HG02852 (cell line): ENCODE results near the gene SEPTIN3.
"Not testable (repeated sequence)": the region's sequence is repeated elsewhere in the genome, so short reads cannot be mapped to it uniquely, and the experiment has no call there.

Experiments
- ATAC-seq: cut with Tn5 transposase; IDR thresholded peaks from one replicate; pipeline ENCODE4 v1.9.1; 2021; ENCODE audit warnings: mild to moderate bottlenecking, moderate library complexity; ENCODE audit not compliant: unreplicated experiment

SEPTIN3 gene

GRCh38 chr22:41939981-41940831, 29.0 kb upstream of the SEPTIN3 start:
- ATAC-seq, result peak; percentile 45

DNA sequence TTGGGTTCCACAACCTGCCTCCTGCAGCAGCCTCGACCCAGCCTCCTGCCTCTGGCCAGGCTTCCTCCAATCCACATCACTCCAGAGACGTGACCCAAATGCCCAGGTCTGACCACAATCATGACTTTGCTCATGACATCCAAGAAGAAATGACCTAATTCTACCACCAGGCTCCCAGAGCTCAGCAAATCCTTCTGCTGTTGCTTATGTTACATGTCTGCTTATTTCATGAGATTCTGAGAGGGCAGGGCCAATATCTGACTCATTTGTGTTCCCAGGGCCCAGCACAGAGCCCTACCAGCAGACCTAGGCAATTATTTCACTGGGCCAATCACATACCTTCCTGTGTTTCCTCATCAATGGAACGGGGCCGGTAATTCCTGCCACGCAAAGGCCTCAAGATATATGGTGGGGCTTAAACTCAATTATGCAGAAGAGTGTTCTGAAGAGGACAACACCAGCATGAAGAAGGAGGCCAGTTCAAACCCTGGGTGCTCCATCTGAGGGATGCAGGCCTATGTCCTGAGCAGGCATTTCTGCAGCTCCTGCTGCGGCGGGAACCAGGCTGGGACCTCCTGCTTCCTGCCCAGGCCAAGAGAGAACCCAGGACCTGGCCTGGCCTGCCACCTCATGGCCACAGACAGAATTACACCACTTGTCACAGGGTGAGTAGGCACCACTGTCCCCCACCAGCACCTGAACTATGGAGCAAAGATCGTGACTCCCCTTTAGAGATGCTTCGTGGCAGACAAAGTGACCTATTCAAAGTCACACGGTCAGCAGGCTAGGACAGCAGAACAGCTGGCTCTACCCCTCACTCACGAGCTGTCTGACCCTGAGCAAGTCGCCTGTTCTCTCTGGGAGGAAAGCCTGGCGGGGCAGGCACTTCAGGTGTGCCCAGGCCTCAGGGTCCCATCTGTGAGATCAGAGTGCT, 28.1 kb upstream of the SEPTIN3 start:
- ATAC-seq, result no peak

DNA sequence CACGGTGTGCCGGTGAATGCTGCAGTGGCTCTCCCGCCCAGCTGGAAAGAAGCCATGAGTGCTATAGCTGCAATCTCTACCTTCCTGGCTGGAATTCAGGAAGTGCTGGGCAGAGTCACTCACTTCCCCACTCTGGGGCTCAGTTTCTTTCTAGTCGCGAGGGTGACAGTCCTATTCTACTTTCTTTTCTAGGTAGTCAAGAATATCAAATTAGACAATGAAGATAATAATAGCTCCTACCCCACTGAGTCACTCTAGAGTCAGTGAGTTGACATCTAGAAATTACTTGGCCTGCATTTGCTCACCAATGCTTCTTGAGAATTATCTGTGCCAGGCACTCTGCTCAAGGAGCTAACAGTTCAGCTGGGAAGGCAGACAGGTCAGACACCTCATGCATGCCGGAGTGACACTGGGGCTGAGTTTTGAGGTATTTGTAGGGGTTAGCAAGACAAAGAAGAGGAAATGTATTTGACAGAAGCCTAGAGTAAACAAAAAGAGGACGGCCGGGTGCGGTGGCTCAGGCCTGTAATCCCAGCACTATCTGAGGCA, 25.5 kb upstream of the SEPTIN3 start:
- ATAC-seq, result no peak

- peak; percentile 80 for ATAC-seq
Observed at GRCh38 chr22:41946629-41947423, 22.4 kb upstream of the SEPTIN3 start, which contains the start of gene CENPM. CENPM (minus strand) TSS chr22:41947152; CDS start chr22:41947076, 76 bp downstream.

GRCh38 chr22:41947424-41948080, 21.7 kb upstream of the SEPTIN3 start:
- ATAC-seq, result no peak

DNA sequence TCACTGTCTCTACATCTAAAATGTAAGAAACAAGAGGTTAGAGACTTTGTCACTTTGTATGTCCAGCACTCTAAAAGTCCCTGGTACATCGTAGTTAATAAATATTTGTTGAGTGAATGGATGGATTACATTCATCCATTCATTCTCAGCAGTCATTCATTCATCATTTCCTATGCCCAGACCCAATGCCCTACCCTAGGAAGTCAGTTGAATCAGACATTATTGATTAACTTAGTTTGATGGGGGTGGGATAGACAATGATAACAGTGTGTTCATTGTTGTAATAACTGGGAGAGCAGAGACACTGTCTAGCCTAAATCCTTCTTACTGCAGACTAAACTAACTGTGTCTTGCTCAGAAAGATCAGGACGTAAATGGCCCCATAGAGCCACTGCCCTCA, 21.1 kb upstream of the SEPTIN3 start:
- no peak for ATAC-seq

DNA sequence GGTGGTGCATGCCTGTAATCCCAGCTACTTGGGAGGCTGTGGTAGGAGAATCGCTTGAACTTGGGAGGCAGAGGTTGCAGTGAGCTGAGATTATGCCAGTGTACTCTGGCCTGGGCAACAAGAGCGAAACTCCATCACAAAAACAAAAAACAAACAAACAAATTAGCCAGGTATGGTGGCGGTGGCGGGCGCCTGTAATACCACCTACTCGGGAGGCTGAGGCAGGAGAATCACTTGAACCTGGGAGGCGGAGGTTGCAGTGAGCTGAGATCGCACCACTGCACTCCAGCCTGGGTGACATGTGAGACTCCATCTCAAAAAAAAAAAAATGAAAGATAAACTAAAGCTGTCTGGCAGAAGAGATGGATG, 20.3 kb upstream of the SEPTIN3 start:
- ATAC-seq, result not testable (repeated sequence)

GRCh38 chr22:41949297-41949965, 19.8 kb upstream of the SEPTIN3 start:
- no peak for ATAC-seq

DNA sequence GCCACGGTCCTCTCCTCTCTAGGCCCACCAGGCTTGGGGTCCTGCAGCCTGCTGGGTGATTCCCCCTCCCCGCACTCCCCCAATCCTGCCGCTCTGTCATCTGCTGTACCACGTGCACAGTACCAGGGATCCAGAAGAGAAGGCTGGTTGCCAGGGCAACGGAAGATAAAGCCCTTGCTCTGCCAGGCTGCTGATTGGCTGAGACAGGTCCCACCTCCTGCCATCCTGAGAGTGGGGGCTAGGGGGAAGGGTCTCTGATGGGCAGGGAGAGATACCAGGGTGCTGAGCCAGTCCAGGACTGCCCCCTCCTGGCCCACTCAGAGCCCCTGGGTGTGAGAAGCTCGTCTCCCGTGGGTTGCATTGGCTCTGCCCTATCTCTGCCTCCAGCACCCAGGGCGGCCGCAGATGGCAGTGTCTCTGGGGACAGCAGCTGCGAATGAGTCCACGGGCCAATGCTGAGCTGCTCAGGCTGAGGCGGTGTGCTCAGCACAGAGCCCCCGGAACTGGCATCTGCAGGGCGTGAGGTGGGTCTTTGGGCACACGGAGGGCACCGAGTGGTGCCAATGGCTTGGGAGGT, 17.3 kb upstream of the SEPTIN3 start, which contains the start of gene SMIM45:
Gene SMIM45 (plus strand): TSS at position 253 of the 577 bp plus-strand sequence.
- no peak for ATAC-seq

DNA sequence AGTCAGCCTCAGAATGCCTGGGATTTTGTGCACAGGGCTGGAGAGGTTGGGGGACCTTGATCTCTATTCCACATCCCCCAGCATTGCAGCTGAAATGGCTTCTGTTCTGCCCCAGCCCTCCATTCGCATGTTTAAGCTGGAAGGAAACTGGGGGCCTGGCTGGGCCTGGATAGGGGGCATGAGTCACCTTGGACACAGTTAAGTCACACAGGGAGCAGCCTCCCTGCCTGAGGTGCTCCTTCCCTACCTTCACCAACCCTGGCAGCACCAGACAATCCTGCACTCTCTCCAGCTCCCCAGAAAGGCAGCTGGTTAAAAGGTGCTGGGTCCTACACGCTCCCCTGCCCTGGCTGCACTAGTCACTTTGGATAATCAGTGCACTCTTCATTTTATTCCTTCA, 16.5 kb upstream of the SEPTIN3 start:
- ATAC-seq, result no peak

DNA sequence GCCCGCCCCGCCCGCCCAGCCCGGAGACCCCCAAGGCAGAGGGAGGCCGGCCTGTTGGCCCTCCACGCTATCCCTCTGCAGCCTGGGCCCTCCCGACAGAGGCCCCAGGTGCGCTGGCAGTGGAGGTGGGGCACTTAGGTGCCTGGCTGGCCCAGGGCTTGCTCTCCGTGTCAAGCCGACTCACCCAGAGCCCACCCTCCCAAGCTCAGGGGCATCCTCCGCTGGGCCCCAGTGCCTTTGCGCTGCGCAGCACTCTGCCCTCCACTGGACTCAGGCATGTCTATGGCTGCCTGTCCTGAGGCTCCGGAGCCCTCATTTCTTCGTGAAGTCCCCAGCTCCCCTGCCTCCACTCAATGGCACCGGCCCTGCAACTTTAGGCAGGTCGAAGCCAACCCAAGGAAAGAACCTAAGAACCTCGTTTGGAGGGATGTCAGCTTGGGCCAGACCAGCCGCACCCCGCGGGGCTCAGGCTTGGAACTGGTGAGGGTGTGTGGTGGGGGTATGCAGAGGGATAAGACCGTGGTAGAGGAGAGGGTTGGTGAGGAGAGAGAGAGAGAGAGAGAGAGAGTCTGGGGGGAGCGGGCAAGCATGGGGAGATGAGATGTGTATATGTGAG, 11.2 kb upstream of the SEPTIN3 start:
- no peak for ATAC-seq

DNA sequence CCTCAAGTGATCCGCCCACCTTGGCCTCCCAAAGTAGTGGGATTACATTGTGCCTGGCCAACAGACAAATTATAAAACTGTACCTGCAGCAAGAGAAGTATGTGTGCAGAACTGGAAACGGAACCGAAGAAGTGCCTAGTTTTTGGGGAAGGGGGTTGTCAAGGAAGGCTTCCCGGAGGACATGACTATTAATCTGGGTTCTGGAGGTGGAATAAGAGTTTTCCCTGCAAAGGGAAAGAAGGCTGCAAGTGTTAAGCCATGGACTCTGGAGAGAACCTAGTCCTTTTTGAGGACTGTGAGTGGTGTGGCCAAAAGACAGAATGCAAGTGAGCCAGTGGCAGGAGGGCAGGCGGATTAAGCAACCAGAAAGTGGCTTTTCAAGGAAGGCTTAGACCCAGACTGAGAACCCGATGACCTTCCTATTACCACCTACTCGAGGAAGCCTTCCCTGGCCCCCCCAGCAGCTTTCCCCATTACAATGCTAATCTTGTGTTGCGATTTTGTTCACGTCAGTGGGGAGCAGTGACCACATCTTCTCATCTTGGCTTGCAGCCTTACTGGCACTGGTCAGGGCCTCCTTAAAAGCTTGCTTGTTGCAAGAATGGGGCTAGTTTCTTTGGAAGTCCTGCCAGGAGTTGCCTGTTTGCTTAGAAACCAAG, 5.7 kb upstream of the SEPTIN3 start:
- no peak for ATAC-seq

- no peak for ATAC-seq
Observed at GRCh38 chr22:41964112-41964491, 5.1 kb upstream of the SEPTIN3 start.

GRCh38 chr22:41966225-41966606, 3.0 kb upstream of the SEPTIN3 start:
- ATAC-seq, result no peak

DNA sequence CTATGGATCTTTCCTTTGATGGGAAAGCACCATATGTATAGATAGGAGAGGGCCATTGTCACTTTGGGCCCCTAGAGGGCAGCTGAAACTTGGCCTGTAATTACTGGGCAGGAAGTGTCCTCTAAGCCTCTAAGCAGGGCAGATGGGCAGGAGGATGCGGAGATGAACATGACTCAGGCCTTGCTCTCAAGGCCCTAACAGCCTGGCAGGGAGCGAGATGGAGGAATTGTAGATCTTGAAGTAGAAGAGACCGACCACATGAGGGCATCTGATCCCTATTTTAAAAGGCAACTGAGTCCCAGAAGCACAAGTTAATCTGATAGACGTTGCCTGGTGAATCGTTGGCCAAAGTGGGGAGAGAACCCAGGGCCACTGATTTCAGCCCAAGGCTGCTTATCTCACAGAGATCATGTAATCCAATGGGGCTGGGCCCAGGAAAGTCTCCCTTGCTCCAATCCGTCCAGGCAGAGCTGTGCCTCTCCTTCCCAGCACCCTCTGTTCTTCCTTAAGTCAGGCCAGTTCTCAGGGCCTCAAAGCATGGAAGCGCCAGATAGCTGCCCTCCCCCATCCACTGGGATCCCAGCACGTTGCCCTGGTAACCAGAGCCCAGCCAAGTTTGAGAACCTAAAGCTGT, 2.5 kb upstream of the SEPTIN3 start:
- ATAC-seq, result no peak

DNA sequence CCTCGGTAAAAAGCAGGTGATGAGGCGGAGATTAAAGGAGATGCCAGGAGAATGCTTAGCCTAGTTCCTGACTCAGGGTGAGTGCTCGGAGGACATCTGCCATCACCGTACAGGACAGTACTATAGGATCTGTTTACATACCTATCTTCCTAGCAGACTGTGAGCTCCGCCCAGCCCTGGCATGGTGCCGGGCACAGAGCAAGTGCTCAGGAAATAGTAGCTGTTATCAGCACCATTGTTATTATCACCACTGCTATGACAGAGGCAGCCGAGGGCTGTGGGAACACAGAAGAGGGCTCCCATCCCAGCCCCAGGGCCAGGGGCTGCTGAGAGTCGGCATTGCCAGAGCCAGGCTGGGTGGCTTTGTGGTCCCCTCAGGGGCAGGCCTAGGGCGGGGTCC, 642 bp upstream of the SEPTIN3 start:
- no peak for ATAC-seq

- no peak for ATAC-seq
Observed at GRCh38 chr22:41970601-41971000, 1.4 kb downstream of the SEPTIN3 start.

DNA sequence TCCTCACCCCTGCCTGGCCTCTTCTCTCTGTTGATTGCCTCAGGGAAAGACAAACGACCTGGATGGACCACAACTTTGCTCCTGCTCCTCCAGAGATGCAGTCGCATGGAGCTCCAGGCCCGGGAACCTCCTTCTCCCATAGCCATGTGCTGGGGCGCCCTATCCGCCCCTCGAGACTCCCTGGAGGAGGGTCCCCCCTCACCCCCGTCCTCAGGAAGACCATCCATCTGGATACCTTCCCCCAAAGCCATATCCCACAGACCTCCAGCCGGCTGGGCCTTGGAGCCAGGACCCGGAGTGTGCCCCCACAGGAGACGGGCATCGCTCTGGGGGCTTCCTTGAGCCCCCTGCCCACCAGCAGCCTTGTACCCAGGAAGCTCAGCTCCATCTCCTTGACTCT, 2.2 kb downstream of the SEPTIN3 start:
- ATAC-seq, result no peak
